CD4-positive, CD25-positive, alpha-beta regulatory T cell (primary cell): ENCODE data around the gene NDUFAF3. TPM values are rescaled to one million over a fixed set of nuclear protein-coding genes. Genes with fewer than 3 reads are reported as not detected.

Source experiments
- ATAC-seq, 2 donors: fragments of 150-1000 bp; cut with Tn5 transposase; one replicate each; pipeline ENCODE4 v1.10.0; 2021; ENCODE audit warnings: low read depth in 2 of 2, moderate number of reproducible peaks in 2 of 2, moderate library complexity in 1 of 2
- DNase-seq, 3 donors: peaks; one replicate each; pipeline versions ENCODE4 v3.0.0 to v3.0.0-alpha.2; 2012 to 2022; ENCODE audit warnings: mixed read lengths in 1 of 3
- H3K27ac ChIP-seq: one replicate; pipeline ENCODE4 v1.7.0; 2013; ENCODE audit warnings: mild to moderate bottlenecking, low read length; ENCODE audit not compliant: insufficient read depth, poor library complexity, severe bottlenecking
- H3K27me3 ChIP-seq: one replicate; pipeline ENCODE4 v1.7.0; 2013; ENCODE audit warnings: low read length; ENCODE audit not compliant: control insufficient read depth, insufficient read depth
- H3K36me3 ChIP-seq: one replicate; pipeline ENCODE4 v1.7.0; 2013; ENCODE audit warnings: mild to moderate bottlenecking, low read length, moderate library complexity; ENCODE audit not compliant: control insufficient read depth, insufficient read depth
- H3K4me1 ChIP-seq: 2 replicates; pipeline ENCODE4 v1.7.0; 2013; ENCODE audit warnings: mild to moderate bottlenecking, low read length; ENCODE audit not compliant: insufficient read depth, control insufficient read depth, poor library complexity, severe bottlenecking
- H3K4me3 ChIP-seq: one replicate; pipeline ENCODE4 v1.7.0; 2013; ENCODE audit warnings: low read depth, mild to moderate bottlenecking, low read length, moderate library complexity
- H3K9me3 ChIP-seq, 2 experiments: 1 replicate in 1 of 2; 2 replicates in 1 of 2; pipeline ENCODE4 v1.7.0; 2013; ENCODE audit warnings: low read length in 2 of 2, mild to moderate bottlenecking in 1 of 2, moderate library complexity in 1 of 2; ENCODE audit not compliant: control insufficient read depth in 2 of 2
- H3K27ac Mint-ChIP-seq, 3 donors: one replicate each; pipeline ENCODE4 v1.8.0; 2020 to 2022; ENCODE audit warnings: mild to moderate bottlenecking in 3 of 3, mixed read lengths in 3 of 3, moderate library complexity in 2 of 3
- H3K27me3 Mint-ChIP-seq: one replicate; pipeline ENCODE4 v1.8.0; 2022; ENCODE audit warnings: mild to moderate bottlenecking, mixed read lengths
- H3K36me3 Mint-ChIP-seq: one replicate; pipeline ENCODE4 v1.8.0; 2020; ENCODE audit warnings: mixed read lengths
- H3K4me1 Mint-ChIP-seq, 4 donors: one replicate each; pipeline ENCODE4 v1.8.0; 2020 to 2022; ENCODE audit warnings: mixed read lengths in 4 of 4, mild to moderate bottlenecking in 1 of 4
- H3K4me3 Mint-ChIP-seq, 4 donors: one replicate each; pipeline ENCODE4 v1.8.0; 2020 to 2022; ENCODE audit warnings: mild to moderate bottlenecking in 4 of 4, mixed read lengths in 4 of 4, moderate library complexity in 3 of 4
- H3K9me3 Mint-ChIP-seq, 7 donors: one replicate each; pipeline ENCODE4 v1.8.0; 2020 to 2022; ENCODE audit warnings: mixed read lengths in 7 of 7, mild to moderate bottlenecking in 3 of 7, moderate library complexity in 2 of 7
- polyA plus RNA-seq, 4 donors: library from polyadenylated mRNA; unstranded; fragments of 300-500 nt; fragmentation: Illumina TruSeq; gene quantifications; one replicate each; pipeline ENCODE4 v1.2.3, GENCODE V29; 2021
- total RNA-seq: library from RNA; stranded (reverse); gene quantifications from one replicate; pipeline ENCODE4 v1.2.3, GENCODE V29; 2022

Gene NDUFAF3
- total RNA-seq = 57.8 TPM
- 100 to 1,000 TPM; 155 to 179 (median 162) TPM for polyA plus RNA-seq

- Histone ChIP-seq H3K4me3 (peak within 1 kb of the TSS; percentile 77), H3K4me1 (peaks cover 46% of the 10 kb centered on the region)
Observed at GRCh38 chr3:49021813-49022687, at the start of gene NDUFAF3. NDUFAF3 (plus strand) TSS chr3:49022121; CDS start chr3:49022145, 24 bp downstream.

GRCh38 chr3:48974076-48974864 lies 47.7 kb upstream of the NDUFAF3 start:
- Mint-ChIP-seq H3K27ac (no peak overlapping the region), H3K9me3 (no peaks in the 10 kb centered on the region), H3K4me3 (no peak overlapping the region), H3K36me3 (peaks cover 48% of the 10 kb centered on the region), H3K4me1 (no peaks in the 10 kb centered on the region), H3K27me3 (no peaks in the 10 kb centered on the region)
- peaks cover 74% of the 10 kb centered on the region for H3K36me3 ChIP-seq
- no peaks in the 10 kb centered on the region for H3K4me1 ChIP-seq
- no peak overlapping the region for H3K27ac ChIP-seq
- no peaks in the 10 kb centered on the region for H3K27me3 ChIP-seq
- no peak overlapping the region for H3K4me3 ChIP-seq
- H3K9me3 ChIP-seq = no peaks in the 10 kb centered on the region
- ATAC-seq (no peak), DNase-seq (peak in 1 of 3 donors; percentile 22)

More at GRCh38 chr3:49021813-49022687, at the start of gene NDUFAF3:
- Mint-ChIP-seq H3K9me3 (no peaks in the 10 kb centered on the region), H3K4me1 (peaks cover 10 to 67% (median 23%) of the 10 kb centered on the region in 4 donors), H3K27ac (peak within 1 kb of the TSS; percentile 96 to 99 (median 98)), H3K4me3 (peak within 1 kb of the TSS; percentile 94 to 99 (median 98)), H3K36me3 (peaks cover 13% of the 10 kb centered on the region), H3K27me3 (peaks cover 5% of the 10 kb centered on the region)
- Histone ChIP-seq H3K27me3 (no peaks in the 10 kb centered on the region), H3K9me3 (no peaks in the 10 kb centered on the region), H3K36me3 (peaks cover 36% of the 10 kb centered on the region), H3K27ac (peak within 1 kb of the TSS; percentile 98)
- ATAC-seq (peak; percentile 80 to 82), DNase-seq (peak; percentile 84 to 93 (median 90))

GRCh38 chr3:48979451-48979850 lies 42.5 kb upstream of the NDUFAF3 start:
- peak overlapping the region in 2 of 3 donors; percentile 48 to 62 for H3K27ac Mint-ChIP-seq
- H3K4me1 Mint-ChIP-seq = no peaks in the 10 kb centered on the region
- no peaks in the 10 kb centered on the region for H3K4me1 ChIP-seq
- peaks cover 81% of the 10 kb centered on the region for H3K36me3 ChIP-seq
- H3K4me3 ChIP-seq = no peak overlapping the region
- no peak overlapping the region for H3K27ac ChIP-seq
- H3K9me3 ChIP-seq = no peaks in the 10 kb centered on the region
- H3K4me3 Mint-ChIP-seq = no peak overlapping the region
- DNase-seq (no peak), ATAC-seq (no peak)
- no peaks in the 10 kb centered on the region for H3K27me3 Mint-ChIP-seq
- peaks cover 44% of the 10 kb centered on the region for H3K36me3 Mint-ChIP-seq
- H3K9me3 Mint-ChIP-seq = no peaks in the 10 kb centered on the region
- no peaks in the 10 kb centered on the region for H3K27me3 ChIP-seq

GRCh38 chr3:48980295-48980694 lies 41.6 kb upstream of the NDUFAF3 start:
- Histone ChIP-seq H3K36me3 (peaks cover 73% of the 10 kb centered on the region), H3K27ac (no peak overlapping the region), H3K9me3 (no peaks in the 10 kb centered on the region), H3K4me1 (no peaks in the 10 kb centered on the region), H3K27me3 (no peaks in the 10 kb centered on the region), H3K4me3 (no peak overlapping the region)
- DNase-seq (no peak), ATAC-seq (no peak)
- H3K36me3 Mint-ChIP-seq = peaks cover 40% of the 10 kb centered on the region
- no peaks in the 10 kb centered on the region for H3K27me3 Mint-ChIP-seq
- H3K4me1 Mint-ChIP-seq = no peaks in the 10 kb centered on the region
- H3K4me3 Mint-ChIP-seq = no peak overlapping the region
- no peaks in the 10 kb centered on the region for H3K9me3 Mint-ChIP-seq
- no peak overlapping the region for H3K27ac Mint-ChIP-seq

DNA sequence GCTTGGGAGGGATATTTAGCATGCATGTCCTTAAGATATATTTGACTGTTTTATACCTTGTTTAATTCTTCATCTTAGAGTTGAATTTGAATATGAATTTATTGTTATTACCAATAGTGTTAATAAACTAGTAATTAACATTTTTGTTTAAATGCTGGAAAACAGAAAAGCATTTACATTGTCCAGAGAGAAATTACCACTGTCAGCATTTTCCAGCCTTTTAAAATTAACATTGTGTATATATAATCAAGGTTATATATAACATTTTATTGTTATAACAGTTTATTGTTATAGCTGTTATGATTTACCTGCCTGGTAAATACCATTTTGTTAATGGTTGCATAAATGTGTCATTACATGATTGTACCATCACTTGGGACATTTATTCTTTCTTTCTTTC lies 39.9 kb upstream of the NDUFAF3 start:
- Histone ChIP-seq H3K9me3 (no peaks in the 10 kb centered on the region), H3K4me1 (no peaks in the 10 kb centered on the region), H3K27me3 (no peaks in the 10 kb centered on the region), H3K4me3 (no peak overlapping the region), H3K27ac (no peak overlapping the region), H3K36me3 (peaks cover 59% of the 10 kb centered on the region)
- Mint-ChIP-seq H3K4me1 (peaks cover 0 to 7% (median 1%) of the 10 kb centered on the region in 4 donors), H3K27ac (no peak overlapping the region), H3K36me3 (peaks cover 36% of the 10 kb centered on the region), H3K4me3 (no peak overlapping the region), H3K9me3 (no peaks in the 10 kb centered on the region), H3K27me3 (no peaks in the 10 kb centered on the region)
- ATAC-seq = no peak
- no peak for DNase-seq

DNA sequence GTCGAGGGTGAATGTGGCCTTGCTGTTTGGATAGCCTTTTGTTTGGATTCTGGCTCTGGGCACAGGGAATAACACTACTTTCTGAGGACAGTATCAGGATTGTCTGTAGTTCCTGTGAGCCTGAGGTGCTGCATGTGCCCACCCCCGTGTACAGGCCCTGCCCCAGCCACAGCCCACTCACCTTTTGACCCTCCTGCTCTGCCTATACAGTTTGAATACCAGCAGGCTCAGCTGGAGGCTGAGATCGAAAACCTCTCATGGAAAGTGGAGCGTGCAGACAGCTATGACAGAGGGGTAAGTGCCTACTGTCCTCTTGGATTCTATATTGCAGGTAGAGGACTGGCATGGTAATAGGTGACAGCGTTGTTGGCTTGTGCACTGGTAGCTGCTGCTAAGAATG lies 39.2 kb upstream of the NDUFAF3 start:
- H3K27me3 ChIP-seq = no peaks in the 10 kb centered on the region
- Mint-ChIP-seq H3K4me3 (no peak overlapping the region), H3K4me1 (peaks cover 0 to 9% (median 3%) of the 10 kb centered on the region in 4 donors), H3K9me3 (no peaks in the 10 kb centered on the region), H3K36me3 (peaks cover 36% of the 10 kb centered on the region), H3K27me3 (no peaks in the 10 kb centered on the region), H3K27ac (peak overlapping the region in 2 of 3 donors; percentile 69 to 73)
- H3K27ac ChIP-seq = no peak overlapping the region
- H3K36me3 ChIP-seq = peaks cover 56% of the 10 kb centered on the region
- no peak overlapping the region for H3K4me3 ChIP-seq
- no peaks in the 10 kb centered on the region for H3K9me3 ChIP-seq
- DNase-seq (no peak), ATAC-seq (no peak)
- H3K4me1 ChIP-seq = peaks cover 2% of the 10 kb centered on the region

DNA sequence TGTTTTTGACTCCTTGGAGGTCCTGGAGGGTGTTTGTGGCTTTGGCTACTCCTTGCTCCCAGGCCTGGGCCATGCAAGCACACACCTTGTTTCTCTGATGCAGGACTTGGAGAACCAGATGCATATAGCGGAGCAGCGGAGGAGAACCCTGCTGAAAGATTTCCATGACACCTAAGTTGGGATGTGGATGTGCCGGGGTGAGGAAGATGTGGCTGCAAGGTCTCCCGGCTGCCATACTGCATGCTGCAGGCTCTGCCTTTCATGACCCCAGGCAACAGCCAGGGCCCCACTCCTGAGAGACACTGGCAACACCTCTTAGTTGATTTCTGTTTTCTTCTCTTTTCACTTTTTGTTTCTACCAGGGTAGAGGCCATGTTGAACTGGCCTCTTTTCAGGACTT lies 38.8 kb upstream of the NDUFAF3 start:
- H3K27ac Mint-ChIP-seq = peak overlapping the region in 2 of 3 donors; percentile 69 to 73
- peaks cover 34% of the 10 kb centered on the region for H3K36me3 Mint-ChIP-seq

More for the DNA sequence above, 38.8 kb upstream of the NDUFAF3 start:
- Mint-ChIP-seq H3K27me3 (no peaks in the 10 kb centered on the region), H3K4me3 (no peak overlapping the region), H3K9me3 (no peaks in the 10 kb centered on the region), H3K4me1 (peaks cover 3 to 13% (median 7%) of the 10 kb centered on the region in 4 donors)
- no peak overlapping the region for H3K27ac ChIP-seq
- H3K27me3 ChIP-seq = no peaks in the 10 kb centered on the region
- DNase-seq = no peak
- H3K9me3 ChIP-seq = no peaks in the 10 kb centered on the region
- H3K4me3 ChIP-seq = no peak overlapping the region
- peaks cover 53% of the 10 kb centered on the region for H3K36me3 ChIP-seq
- no peak for ATAC-seq
- peaks cover 5% of the 10 kb centered on the region for H3K4me1 ChIP-seq
